IMR-90 (cell line): ENCODE results near the gene CERT1. TPM values are rescaled to one million over a fixed set of nuclear protein-coding genes. Genes with fewer than 3 reads are reported as not detected.

Experiments used
- ATAC-seq: fragments of 200-7000 bp; cut with Tn5 transposase; 2 replicates; pipeline ENCODE4 v1.9.1; 2020; ENCODE audit warnings: low read depth, mild to moderate bottlenecking, moderate library complexity
- BruUV-seq: library from RNA; stranded (reverse); fragments of 400-500 nt; replicated peaks from 2 replicates; lab custom pipeline; 2021; lab: Mats Ljungman, UMichigan
- CTCF ChIA-PET: fragments of 300-600 bp; formaldehyde crosslinking; extraction: SDS; loops from one replicate; lab custom pipeline; 2021; ENCODE audit warnings: antibody characterized with exemption; lab: Yijun Ruan, JAX
- POLR2A ChIA-PET: fragments of 300-600 bp; sonication (Branson Sonifier 250); formaldehyde crosslinking; loops from one replicate; lab custom pipeline; 2022; ENCODE audit warnings: antibody characterized with exemption; ENCODE audit not compliant: unreplicated experiment; lab: Charles Lee
- DNase-seq: peaks from one replicate; pipeline ENCODE4 v3.0.0; 2013
- H2AFZ ChIP-seq: replicated peaks from 2 replicates; pipeline ENCODE3; 2013; ENCODE audit warnings: low read length, mild to moderate bottlenecking; ENCODE audit not compliant: poor library complexity
- H2AK5ac ChIP-seq: 2 replicates; pipeline ENCODE4 v1.6.1; 2013; ENCODE audit warnings: low read depth, low read length, inconsistent platforms
- H2AK9ac ChIP-seq: replicated peaks from 2 replicates; pipeline ENCODE3; 2013; ENCODE audit warnings: mild to moderate bottlenecking, low read depth, low read length, moderate library complexity; ENCODE audit not compliant: poor library complexity
- H2BK120ac ChIP-seq: 2 replicates; pipeline ENCODE4 v1.6.1; 2013; ENCODE audit warnings: low read depth, low read length, inconsistent platforms
- H2BK15ac ChIP-seq: 3 replicates; pipeline ENCODE4 v1.6.1; 2013; ENCODE audit warnings: low read depth, low read length, inconsistent platforms
- H2BK20ac ChIP-seq: 2 replicates; pipeline ENCODE4 v1.6.1; 2013; ENCODE audit warnings: low read depth, mild to moderate bottlenecking, inconsistent platforms, low read length, moderate library complexity
- H2BK5ac ChIP-seq: 2 replicates; pipeline ENCODE4 v1.6.1; 2013; ENCODE audit warnings: mild to moderate bottlenecking, low read depth, low read length, inconsistent platforms; ENCODE audit not compliant: poor library complexity, severe bottlenecking
- H3K14ac ChIP-seq: replicated peaks from 2 replicates; pipeline ENCODE4 v1.6.1; 2013; ENCODE audit warnings: low read depth, low read length, inconsistent platforms
- H3K18ac ChIP-seq: 2 replicates; pipeline ENCODE4 v1.6.1; 2013; ENCODE audit warnings: low read depth, low read length, control low read depth
- H3K23ac ChIP-seq: 2 replicates; pipeline ENCODE4 v1.6.1; 2013; ENCODE audit warnings: low read depth, low read length, inconsistent platforms
- H3K27ac ChIP-seq: 2 replicates; pipeline ENCODE4 v1.5.1; 2013; ENCODE audit warnings: mild to moderate bottlenecking, control low read depth, low read length; ENCODE audit not compliant: insufficient read depth
- H3K27me3 ChIP-seq: 2 replicates; pipeline ENCODE4 v1.6.1; 2013; ENCODE audit warnings: low read length; ENCODE audit not compliant: control insufficient read depth, insufficient read depth
- H3K36me3 ChIP-seq: 2 replicates; pipeline ENCODE4 v1.6.1; 2013; ENCODE audit warnings: low read length, mixed read lengths; ENCODE audit not compliant: control insufficient read depth, insufficient read depth
- H3K4ac ChIP-seq: 2 replicates; pipeline ENCODE4 v1.6.1; 2013; ENCODE audit warnings: low read depth, low read length, inconsistent platforms
- H3K4me1 ChIP-seq: 2 replicates; pipeline ENCODE4 v1.6.1; 2013; ENCODE audit warnings: low read length, mixed read lengths; ENCODE audit not compliant: control insufficient read depth, insufficient read depth
- H3K4me2 ChIP-seq: 2 replicates; pipeline ENCODE4 v1.6.1; 2013; ENCODE audit warnings: low read depth, mild to moderate bottlenecking, control low read depth, low read length, moderate library complexity
- H3K4me3 ChIP-seq: 2 replicates; pipeline ENCODE4 v1.5.1; 2013; ENCODE audit warnings: low read depth, mild to moderate bottlenecking, control low read depth, low read length, moderate library complexity; ENCODE audit not compliant: insufficient read depth
- H3K56ac ChIP-seq: 2 replicates; pipeline ENCODE4 v1.6.1; 2013; ENCODE audit warnings: low read length, inconsistent platforms; ENCODE audit not compliant: insufficient read depth; ENCODE audit errors: extremely low read depth
- H3K79me1 ChIP-seq, 2 experiments: 2 replicates each; pipeline ENCODE4 v1.6.1; 2013; ENCODE audit warnings: low read length in 2 of 2, inconsistent platforms in 1 of 2, low read depth in 1 of 2
- H3K9ac ChIP-seq: 2 replicates; pipeline ENCODE4 v1.6.1; 2013; ENCODE audit warnings: low read depth, low read length, control low read depth
- H3K9me1 ChIP-seq: 2 replicates; pipeline ENCODE4 v1.6.1; 2013; ENCODE audit warnings: low read length, inconsistent platforms; ENCODE audit not compliant: insufficient read depth
- H3K9me3 ChIP-seq: 2 replicates; pipeline ENCODE4 v1.6.1; 2013; ENCODE audit warnings: low read length; ENCODE audit not compliant: control insufficient read depth, insufficient read depth
- H4K20me1 ChIP-seq: 2 replicates; pipeline ENCODE4 v1.6.1; 2013; ENCODE audit warnings: low read length, inconsistent platforms; ENCODE audit not compliant: insufficient read depth
- H4K5ac ChIP-seq: 2 replicates; pipeline ENCODE4 v1.6.1; 2013; ENCODE audit warnings: mild to moderate bottlenecking, low read depth, low read length, control low read depth
- H4K8ac ChIP-seq, 2 experiments: 2 replicates each; pipeline ENCODE4 v1.6.1; 2013; ENCODE audit warnings: low read depth in 2 of 2, low read length in 2 of 2, control low read depth in 1 of 2, inconsistent platforms in 1 of 2
- H4K91ac ChIP-seq: 2 replicates; pipeline ENCODE4 v1.6.1; 2013; ENCODE audit warnings: low read depth, low read length, inconsistent platforms; ENCODE audit not compliant: insufficient read depth
- BHLHE40 ChIP-seq: fragments of 150-350 bp; IDR thresholded peaks from 2 replicates; pipeline ENCODE4 v1.6.1; 2016; ENCODE audit warnings: mild to moderate bottlenecking, low read depth, low read length
- CEBPB ChIP-seq: IDR thresholded peaks from 2 replicates; pipeline ENCODE4 v1.6.1; 2012; ENCODE audit warnings: low read depth, low read length, improper control_type of control experiment
- CHD1 ChIP-seq: IDR thresholded peaks from 2 replicates; pipeline ENCODE4 v1.6.1; 2012; ENCODE audit warnings: low read depth, low read length, improper control_type of control experiment
- CTCF ChIP-seq: conservative IDR thresholded peaks from 2 replicates; pipeline ENCODE4 v1.5.1; 2012; ENCODE audit warnings: mild to moderate bottlenecking, low read depth, low read length, improper control_type of control experiment
- FOS ChIP-seq: fragments of 150-350 bp; IDR thresholded peaks from 2 replicates; pipeline ENCODE4 v1.6.1; 2016; ENCODE audit warnings: low read depth, low read length
- MAZ ChIP-seq: IDR thresholded peaks from 2 replicates; pipeline ENCODE4 v1.6.1; 2012; ENCODE audit warnings: low read depth, mild to moderate bottlenecking, low read length, improper control_type of control experiment, moderate library complexity, borderline replicate concordance
- MXI1 ChIP-seq: IDR thresholded peaks from 2 replicates; pipeline ENCODE4 v1.6.1; 2012; ENCODE audit warnings: low read depth, mild to moderate bottlenecking, low read length, moderate library complexity, borderline replicate concordance
- NFE2L2 ChIP-seq: fragments of 150-350 bp; IDR thresholded peaks from 2 replicates; pipeline ENCODE4 v1.6.1; 2016; ENCODE audit warnings: low read depth, mild to moderate bottlenecking, low read length
- RAD21 ChIP-seq: IDR thresholded peaks from 2 replicates; pipeline ENCODE4 v1.6.1; 2012; ENCODE audit warnings: low read length, improper control_type of control experiment
- RCOR1 ChIP-seq: IDR thresholded peaks from 2 replicates; pipeline ENCODE4 v1.6.1; 2012; ENCODE audit warnings: mild to moderate bottlenecking, low read length, improper control_type of control experiment; ENCODE audit not compliant: insufficient replicate concordance
- RFX5 ChIP-seq: IDR thresholded peaks from 2 replicates; pipeline ENCODE4 v1.8.0; 2012; ENCODE audit warnings: low read depth, mild to moderate bottlenecking, low read length, moderate library complexity
- SMC3 ChIP-seq: fragments of 150-350 bp; IDR thresholded peaks from 2 replicates; pipeline ENCODE4 v1.6.1; 2016; ENCODE audit warnings: low read depth, mild to moderate bottlenecking, antibody characterized with exemption, low read length, moderate library complexity
- USF2 ChIP-seq: fragments of 150-350 bp; IDR thresholded peaks from 2 replicates; pipeline ENCODE4 v1.6.1; 2017; ENCODE audit warnings: mild to moderate bottlenecking, antibody characterized with exemption, low read length, low read depth
- WGBS, 2 experiments: methylation state at CpG; one replicate each; pipeline versions ENCODE4 v1.1.5 to v1.1.7; 2013; ENCODE audit warnings: missing lambda C conversion rate in 2 of 2; ENCODE audit not compliant: insufficient read length in 1 of 2; ENCODE audit errors: extremely low coverage in 2 of 2; 5-methylcytosine and 5-hydroxymethylcytosine counted together
- dilution Hi-C: fragments of 300-500 bp; cut with HindIII; formaldehyde crosslinking; loops from one replicate; pipeline ENCODE4 v1.14.3; 2018; ENCODE audit warnings: low sequenced_read_pairs; ENCODE audit not compliant: unreplicated experiment
- in situ Hi-C: fragments of 300-500 bp; cut with MboI; formaldehyde crosslinking; loops from 3 replicates; pipeline ENCODE4 v1.14.3; 2019; ENCODE audit warnings: low sequenced_read_pairs, inconsistent platforms, mixed read lengths
- intact Hi-C: fragments of 100-400 bp; cut with micrococcal nuclease; formaldehyde crosslinking; loops from 2 replicates; pipeline ENCODE4 v1.10.0; 2022
- polyA plus RNA-seq, 3 experiments: library from polyadenylated mRNA; depleted of rRNA; stranded (reverse); fragments of >200 nt; gene quantifications; 2 replicates each; pipeline ENCODE4 v1.2.3, GENCODE V29; 2012; ENCODE audit warnings: low replicate concordance in 1 of 3
- total RNA-seq: library from RNA; depleted of rRNA; stranded (reverse); fragments of >200 nt; gene quantifications from 2 replicates; pipeline ENCODE4 v1.2.3, GENCODE V29; 2012
- TF ChIP-seq, protein P1 (sequence below): fragments of 150-350 bp; IDR thresholded peaks from 2 replicates; pipeline ENCODE4 v1.6.1; 2016; ENCODE audit warnings: low read depth, mild to moderate bottlenecking, low read length, moderate library complexity, borderline replicate concordance

Gene CERT1
- total and polyA plus RNA-seq, 2 of the 4 experiments (the other 2 are of a cell fraction) = 7.2 TPM

GRCh38 chr5:75384218-75384617, 127.2 kb downstream of the CERT1 start:
- Histone ChIP-seq H2AFZ (no peak overlapping the region), H3K79me1 (no peaks in the 10 kb centered on the region; a peak in 1 of 4 replicates), H2BK120ac (no peak overlapping the region), H4K91ac (no peak overlapping the region), H2BK15ac (no peak overlapping the region), H3K4me3 (no peak overlapping the region), H4K20me1 (no peaks in the 10 kb centered on the region), H3K27ac (no peak overlapping the region), H3K4me1 (no peaks in the 10 kb centered on the region), H2AK9ac (no peak overlapping the region), H3K27me3 (no peaks in the 10 kb centered on the region), H2BK20ac (no peak overlapping the region), H2BK5ac (no peak overlapping the region), H3K14ac (no peak overlapping the region), H4K5ac (no peak overlapping the region), H4K8ac (no peak overlapping the region), H3K9me1 (no peaks in the 10 kb centered on the region), H3K4ac (no peak overlapping the region), H3K18ac (no peak overlapping the region), H3K4me2 (no peak overlapping the region), H2AK5ac (no peak overlapping the region), H3K9ac (no peak overlapping the region), H3K56ac (no peak overlapping the region), H3K23ac (no peak overlapping the region), H3K9me3 (no peaks in the 10 kb centered on the region), H3K36me3 (peaks cover 15% of the 10 kb centered on the region)
- BruUV-seq = no TSS peak
- in situ Hi-C loops = loop anchor here (25.0 kb wide), 1 partner anchor 303 kb away; no protein-coding TSS in a partner anchor
- CTCF ChIA-PET = interaction anchor here (0.5 kb wide), 1 partner anchor 292 kb away, joined by 3 read pairs; no protein-coding TSS in a partner anchor
- TF ChIP-seq FOS (no peak), USF2 (no peak), CTCF (no peak), MAZ (no peak), NFE2L2 (no peak), CHD1 (no peak), RAD21 (no peak), RCOR1 (no peak), BHLHE40 (no peak), CEBPB (no peak), RFX5 (no peak), MXI1 (no peak), SMC3 (no peak)
- TF ChIP-seq, protein P1, sequence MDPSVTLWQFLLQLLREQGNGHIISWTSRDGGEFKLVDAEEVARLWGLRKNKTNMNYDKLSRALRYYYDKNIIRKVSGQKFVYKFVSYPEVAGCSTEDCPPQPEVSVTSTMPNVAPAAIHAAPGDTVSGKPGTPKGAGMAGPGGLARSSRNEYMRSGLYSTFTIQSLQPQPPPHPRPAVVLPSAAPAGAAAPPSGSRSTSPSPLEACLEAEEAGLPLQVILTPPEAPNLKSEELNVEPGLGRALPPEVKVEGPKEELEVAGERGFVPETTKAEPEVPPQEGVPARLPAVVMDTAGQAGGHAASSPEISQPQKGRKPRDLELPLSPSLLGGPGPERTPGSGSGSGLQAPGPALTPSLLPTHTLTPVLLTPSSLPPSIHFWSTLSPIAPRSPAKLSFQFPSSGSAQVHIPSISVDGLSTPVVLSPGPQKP = no peak
- DNase-seq (no peak), ATAC-seq (no peak)
- no CpG with 5 or more reads among the region's 1 CpG for WGBS, 2 experiments
- POLR2A ChIA-PET = no interaction called here
- dilution Hi-C loops = no loop called here
- intact Hi-C loops = no loop called here
